HEK293T (cell line): Measurements from ENCODE around the gene RAB31.

ENCODE experiments used
- BHLHE40 ChIP-seq: fragments of 450-650 bp; IDR thresholded peaks from 2 replicates; pipeline ENCODE4 v1.6.1; 2016; ENCODE audit warnings: mild to moderate bottlenecking, moderate library complexity, borderline replicate concordance
- ELF4 ChIP-seq: fragments of 450-650 bp; IDR thresholded peaks from 2 replicates; pipeline ENCODE4 v1.6.1; 2017; ENCODE audit warnings: antibody characterized with exemption
- FOXK2 ChIP-seq: fragments of 450-650 bp; IDR thresholded peaks from 2 replicates; pipeline ENCODE4 v1.6.1; 2016; ENCODE audit warnings: mild to moderate bottlenecking
- FOXM1 ChIP-seq: fragments of 450-650 bp; IDR thresholded peaks from 2 replicates; pipeline ENCODE4 v1.6.1; 2017; ENCODE audit warnings: mild to moderate bottlenecking, borderline replicate concordance
- HDGF ChIP-seq: fragments of 450-650 bp; IDR thresholded peaks from 2 replicates; pipeline ENCODE4 v1.6.1; 2017; ENCODE audit warnings: antibody characterized with exemption, borderline replicate concordance
- LEF1 ChIP-seq: fragments of 450-650 bp; IDR thresholded peaks from 2 replicates; pipeline ENCODE4 v1.6.1; 2017; ENCODE audit warnings: mild to moderate bottlenecking, borderline replicate concordance
- NFRKB ChIP-seq: fragments of 450-650 bp; IDR thresholded peaks from 2 replicates; pipeline ENCODE4 v1.6.1; 2016; ENCODE audit warnings: mild to moderate bottlenecking, moderate library complexity
- SP1 ChIP-seq: fragments of 450-650 bp; IDR thresholded peaks from 2 replicates; pipeline ENCODE4 v1.6.1; 2017
- SUZ12 ChIP-seq: fragments of 450-650 bp; IDR thresholded peaks from 2 replicates; pipeline ENCODE4 v1.6.1; 2016; ENCODE audit warnings: mild to moderate bottlenecking

- no peak for TF ChIP-seq SUZ12
- TF ChIP-seq BHLHE40, result no peak
- TF ChIP-seq HDGF, result no peak
- no peak for TF ChIP-seq SP1
- TF ChIP-seq FOXM1, result no peak
- no peak for TF ChIP-seq ELF4
- no peak for TF ChIP-seq LEF1
- no peak for TF ChIP-seq FOXK2
- TF ChIP-seq NFRKB, result no peak
These were observed 88.9 kb downstream of the RAB31 start for GRCh38 chr18:9796935-9797549.
